ENCODE measurements around the gene SHCBP1L.

DNA sequence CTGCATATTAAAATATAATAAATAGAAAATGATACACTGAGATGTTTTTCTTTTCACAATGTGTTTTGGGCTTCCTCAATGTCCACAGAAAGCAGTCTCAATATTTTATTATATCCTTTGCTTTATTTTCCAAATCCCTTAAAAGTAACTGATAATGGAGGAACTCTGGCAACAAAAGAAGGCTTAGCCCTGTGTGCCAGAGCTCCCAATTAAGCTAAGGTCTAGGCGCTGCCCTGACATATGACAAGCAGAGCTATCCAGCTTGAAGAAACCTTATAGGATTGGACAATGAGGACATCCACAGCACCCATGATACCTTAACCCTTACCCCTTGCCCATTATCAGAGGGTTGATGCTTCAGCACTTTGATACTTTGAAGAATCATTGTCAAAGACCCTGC lies 12.9 kb upstream of the SHCBP1L start:
- TF ChIP-seq SUZ12 (IDR thresholded peaks at IDR 0.05) (no peak), NFRKB (IDR thresholded peaks at IDR 0.05) (no peak), L3MBTL2 (conservative IDR thresholded peaks at IDR 0.05) (no peak), FOXA1 (IDR thresholded peaks at IDR 0.05) (no peak)

All from HEK293T (cell line).